ENCODE measurements around the gene RAP1GAP2. TPM values are rescaled to one million over a fixed set of nuclear protein-coding genes. Genes with fewer than 3 reads are reported as not detected.
"Not testable (repeated sequence)": the region's sequence is repeated elsewhere in the genome, so short reads cannot be mapped to it uniquely, and the experiment has no call there.

Gene RAP1GAP2
- total RNA-seq, 1 donor from 2014 or later, result 1.0 TPM

DNA sequence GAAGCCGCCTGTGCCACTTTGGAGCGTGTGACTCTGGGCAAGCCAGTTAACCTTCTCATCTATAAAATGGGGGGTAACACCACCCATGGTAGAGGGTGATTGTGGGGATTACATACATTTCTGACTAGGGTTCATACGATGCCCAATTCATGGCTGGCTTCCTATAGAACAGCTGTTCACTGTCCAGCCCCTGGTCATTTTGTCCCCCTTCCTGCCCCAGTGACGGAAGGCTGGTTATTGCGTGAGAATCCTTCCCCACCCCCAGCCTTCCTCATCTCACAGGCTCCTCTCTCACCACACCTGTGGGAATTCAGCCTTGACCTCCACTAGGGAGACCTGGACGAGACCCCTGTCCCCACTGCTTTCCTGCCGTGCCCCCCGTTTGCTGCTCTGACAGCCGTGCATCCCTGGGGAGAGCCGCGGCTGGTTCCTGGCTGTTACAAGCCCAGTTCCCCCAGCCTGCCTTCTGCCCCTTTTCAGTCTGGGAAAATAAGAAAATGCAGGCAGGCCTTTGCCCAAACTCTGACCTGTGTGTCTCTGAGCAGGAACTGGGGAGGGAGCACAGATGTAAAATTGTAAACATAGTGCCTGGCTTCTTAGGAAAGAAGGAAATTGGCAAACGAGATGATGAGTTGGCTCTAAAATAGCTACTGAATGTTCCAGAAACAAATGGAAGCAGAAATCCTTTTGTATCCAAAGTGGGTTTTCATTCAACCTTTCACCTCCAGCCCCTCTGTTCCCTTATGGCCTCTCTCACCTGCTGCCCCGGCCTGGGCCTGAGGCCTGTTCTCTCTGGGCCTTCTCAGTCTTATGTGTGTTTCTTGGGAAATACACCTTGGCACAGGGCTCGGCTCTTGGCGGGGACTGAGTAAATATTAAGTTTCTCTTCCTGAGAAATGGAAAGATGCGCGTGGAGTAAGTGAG lies 199.9 kb downstream of the RAP1GAP2 start:
- DNase-seq (ENCODE audit: low read depth in 2 of 2), result peak in 1 of 2 donors; percentile 74

DNA sequence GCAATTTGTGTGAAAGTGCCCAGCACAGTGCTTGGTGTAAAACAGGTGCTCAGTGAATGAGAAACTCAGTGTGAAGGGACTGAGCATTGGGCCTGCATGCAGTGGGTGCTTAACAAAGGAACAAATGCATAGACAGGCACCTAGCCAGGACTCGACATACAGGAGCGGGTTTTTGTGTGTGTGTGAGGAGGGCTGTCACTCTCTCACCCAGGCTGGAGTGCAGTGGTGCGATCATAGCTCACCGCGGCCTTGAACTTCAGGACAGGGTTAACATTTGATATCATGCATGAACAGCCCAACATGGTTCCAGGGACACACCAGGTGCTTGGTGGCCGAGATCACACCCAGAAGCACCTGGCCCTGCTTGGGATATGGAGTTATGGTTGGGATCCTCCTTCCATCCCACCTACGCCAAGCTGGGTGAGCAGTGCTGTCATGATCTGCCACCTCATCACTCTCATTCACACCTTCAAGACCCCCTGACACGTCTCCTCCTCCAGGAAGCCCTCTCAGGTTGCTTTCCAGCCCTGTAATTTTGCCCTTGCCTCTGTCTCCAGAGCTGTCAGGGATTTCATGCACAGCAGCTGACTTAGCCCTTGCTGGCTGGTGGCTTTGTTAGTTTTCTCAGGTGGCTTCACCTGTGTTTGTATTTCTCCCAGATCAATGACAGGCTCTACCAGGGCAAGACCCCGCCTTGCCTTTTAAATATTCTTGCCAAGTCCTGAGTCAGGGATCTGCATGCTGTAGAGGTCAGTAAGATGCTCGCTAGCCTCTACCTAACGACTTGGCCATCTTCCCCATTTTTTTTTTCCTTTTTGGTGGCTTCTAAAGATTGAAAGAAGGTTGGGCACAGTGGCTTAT lies 200.8 kb downstream of the RAP1GAP2 start:
- no peak for DNase-seq (ENCODE audit: low read depth in 2 of 2)

DNA sequence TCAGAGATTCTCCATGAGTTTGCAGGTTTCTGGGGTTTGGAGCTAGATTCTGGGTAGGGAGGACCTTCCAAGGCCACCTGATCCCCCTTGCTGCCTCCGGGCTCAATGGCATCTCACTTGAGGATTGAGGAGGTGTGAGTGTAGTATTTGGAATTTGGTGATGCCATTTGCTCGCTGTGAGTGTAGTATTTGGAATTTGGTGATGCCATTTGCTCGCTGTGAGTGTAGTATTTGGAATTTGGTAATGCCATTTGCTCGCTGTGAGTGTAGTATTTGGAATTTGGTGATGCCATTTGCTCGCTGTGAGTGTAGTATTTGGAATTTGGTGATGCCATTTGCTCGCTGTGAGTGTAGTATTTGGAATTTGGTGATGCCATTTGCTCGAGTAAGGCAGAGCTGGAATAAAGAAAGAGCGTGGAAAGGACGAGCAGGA lies 202.2 kb downstream of the RAP1GAP2 start:
- not testable (repeated sequence) for DNase-seq (ENCODE audit: low read depth in 2 of 2)

DNA sequence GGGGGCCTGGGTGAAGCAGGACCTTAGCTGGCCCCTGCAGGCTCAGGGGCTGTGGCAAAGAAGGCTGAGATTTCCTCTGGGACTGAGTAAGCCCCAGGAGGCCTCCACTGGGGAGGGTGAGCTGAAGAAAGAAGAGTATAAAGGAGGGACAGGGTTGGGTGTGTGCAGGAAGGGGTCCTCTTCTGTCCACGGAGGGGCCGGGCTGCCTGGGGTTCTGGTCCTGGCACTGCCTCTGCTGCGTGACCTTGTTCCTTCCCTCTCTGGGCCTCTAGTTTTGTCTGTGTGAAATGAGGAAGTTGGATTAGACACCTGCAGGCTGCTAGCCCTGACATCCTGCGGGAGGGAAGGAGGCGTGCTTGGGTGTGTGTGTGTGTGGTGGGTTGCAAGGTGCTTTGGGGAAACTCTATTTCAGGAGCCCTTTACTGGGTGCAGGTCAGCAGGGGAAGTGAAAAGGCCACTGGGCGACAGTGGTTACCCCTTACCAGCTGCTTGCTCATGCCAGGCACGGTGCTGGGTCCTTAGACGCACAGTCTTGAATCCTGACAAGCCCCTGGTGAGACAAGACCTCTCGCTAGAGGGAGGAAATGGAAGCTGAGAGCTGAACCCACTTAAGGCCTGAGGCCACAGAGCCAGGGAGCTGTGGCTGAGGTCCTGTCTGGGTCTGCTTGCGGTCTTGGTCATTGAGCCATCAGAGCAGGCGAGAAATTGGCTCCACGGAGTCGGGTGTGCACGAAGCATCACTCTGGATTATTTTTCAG lies 206.5 kb downstream of the RAP1GAP2 start:
- DNase-seq (ENCODE audit: low read depth in 2 of 2), result no peak

GRCh38 chr17:3003296-3004149 lies 207.3 kb downstream of the RAP1GAP2 start:
- no peak for DNase-seq (ENCODE audit: low read depth in 2 of 2)

DNA sequence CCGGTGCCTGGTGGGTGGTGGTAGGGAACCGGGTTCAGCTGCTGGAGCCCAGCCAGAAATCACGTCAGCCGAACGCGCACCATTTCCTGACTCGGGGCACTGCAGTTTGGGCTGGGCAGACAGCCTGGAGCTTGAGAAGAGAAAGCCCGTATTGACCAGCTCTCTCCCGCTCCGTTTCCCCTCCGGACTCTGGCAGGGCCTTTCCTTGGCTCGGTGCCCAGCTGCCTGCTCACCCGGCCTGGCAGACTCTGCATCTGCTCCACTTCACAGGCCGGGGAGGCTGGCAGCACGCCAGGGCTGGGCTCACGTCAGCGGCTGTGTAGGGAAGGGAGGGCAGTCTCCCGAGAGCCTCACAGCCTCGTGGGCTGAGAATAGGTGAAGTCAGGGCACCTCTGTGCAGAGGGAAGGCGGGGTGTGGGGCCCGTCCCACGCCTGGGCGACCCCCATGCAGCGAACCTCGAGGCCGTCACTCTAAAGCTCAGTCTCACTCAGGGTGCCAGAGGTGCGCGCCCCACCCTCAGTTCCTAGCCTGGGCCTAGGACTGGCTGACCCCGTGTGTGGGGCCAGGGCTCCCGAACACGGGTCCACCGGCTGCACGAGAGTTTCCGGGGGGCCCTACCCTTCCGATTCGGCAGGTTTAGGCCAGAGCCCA lies 208.0 kb downstream of the RAP1GAP2 start:
- DNase-seq (ENCODE audit: low read depth in 2 of 2), result peak; percentile 96 to 100

- DNase-seq (ENCODE audit: low read depth in 2 of 2), result no peak
Observed at GRCh38 chr17:3004925-3005324, 208.7 kb downstream of the RAP1GAP2 start.

DNA sequence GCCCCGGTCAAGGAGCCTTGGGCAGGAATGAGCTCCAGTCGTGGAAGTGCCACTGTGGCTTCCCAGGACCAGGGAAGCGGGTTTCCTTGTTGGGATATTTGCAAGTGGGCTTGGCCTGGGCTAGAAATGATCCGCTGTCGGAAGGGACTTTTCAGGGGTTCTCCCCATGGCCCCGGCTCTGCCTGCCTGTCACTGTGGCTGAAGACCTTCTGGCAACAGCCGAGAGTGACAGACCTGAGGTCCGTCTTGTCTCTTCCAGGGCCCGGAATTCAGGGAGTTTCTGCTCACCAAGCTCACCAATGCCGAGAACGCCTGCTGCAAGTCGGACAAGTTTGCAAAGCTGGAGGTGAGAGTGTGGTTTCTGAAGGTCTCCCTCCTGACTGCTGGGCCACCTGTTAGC lies 209.5 kb downstream of the RAP1GAP2 start:
- no peak for DNase-seq (ENCODE audit: low read depth in 2 of 2)

DNA sequence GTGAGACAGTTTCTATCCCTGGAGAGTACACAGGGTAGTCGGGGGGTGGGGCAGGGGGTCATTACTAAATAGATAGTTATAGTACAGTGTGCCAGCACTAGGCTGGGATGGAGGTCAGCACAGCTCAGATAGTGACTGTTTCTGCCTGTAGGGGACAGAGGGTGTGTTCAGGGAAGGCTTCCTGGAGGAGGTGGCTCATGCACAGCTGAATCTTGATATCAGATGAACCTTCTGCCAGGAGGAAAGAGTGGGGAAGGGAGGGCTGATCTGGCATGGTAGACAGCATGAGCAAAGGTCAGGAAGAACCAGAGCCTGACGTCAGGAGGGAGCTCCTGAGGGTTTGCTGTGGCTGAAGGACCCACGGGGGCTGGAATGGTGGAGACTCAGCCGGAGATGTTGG lies 210.6 kb downstream of the RAP1GAP2 start:
- no peak for DNase-seq (ENCODE audit: low read depth in 2 of 2)

GRCh38 chr17:3007651-3008121 lies 211.4 kb downstream of the RAP1GAP2 start:
- no peak for DNase-seq (ENCODE audit: low read depth in 2 of 2)

GRCh38 chr17:3008336-3009288 lies 212.4 kb downstream of the RAP1GAP2 start:
- DNase-seq (ENCODE audit: low read depth in 2 of 2), result no peak

DNA sequence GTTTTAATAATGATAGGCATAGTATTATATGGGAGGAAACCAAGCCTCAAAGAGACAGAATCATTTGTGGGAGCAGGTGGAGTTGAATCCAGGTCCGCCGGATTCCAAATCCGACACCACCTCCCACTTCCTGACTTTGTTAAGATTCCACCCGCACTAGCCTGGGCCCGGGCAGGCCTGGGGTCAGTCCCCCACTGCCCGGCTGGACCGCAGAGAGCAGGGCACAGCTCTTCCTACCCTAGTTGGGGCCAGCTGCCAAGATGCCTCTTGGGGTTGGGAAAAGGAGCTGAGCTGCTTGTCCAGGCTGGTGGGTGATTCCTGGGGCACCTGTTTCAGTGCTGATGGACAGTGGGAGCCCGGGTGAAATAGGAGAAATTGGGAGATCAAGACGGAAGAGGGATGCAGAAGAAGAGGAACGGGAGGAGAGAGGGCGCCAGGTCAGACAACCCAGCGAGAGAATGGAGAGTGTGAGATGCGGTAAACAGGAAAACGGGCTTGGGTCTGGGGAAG lies 213.2 kb downstream of the RAP1GAP2 start:
- peak in 1 of 2 donors; percentile 19 for DNase-seq (ENCODE audit: low read depth in 2 of 2)

GRCh38 chr17:3011891-3012290 lies 215.7 kb downstream of the RAP1GAP2 start:
- DNase-seq (ENCODE audit: low read depth in 2 of 2), result no peak

DNA sequence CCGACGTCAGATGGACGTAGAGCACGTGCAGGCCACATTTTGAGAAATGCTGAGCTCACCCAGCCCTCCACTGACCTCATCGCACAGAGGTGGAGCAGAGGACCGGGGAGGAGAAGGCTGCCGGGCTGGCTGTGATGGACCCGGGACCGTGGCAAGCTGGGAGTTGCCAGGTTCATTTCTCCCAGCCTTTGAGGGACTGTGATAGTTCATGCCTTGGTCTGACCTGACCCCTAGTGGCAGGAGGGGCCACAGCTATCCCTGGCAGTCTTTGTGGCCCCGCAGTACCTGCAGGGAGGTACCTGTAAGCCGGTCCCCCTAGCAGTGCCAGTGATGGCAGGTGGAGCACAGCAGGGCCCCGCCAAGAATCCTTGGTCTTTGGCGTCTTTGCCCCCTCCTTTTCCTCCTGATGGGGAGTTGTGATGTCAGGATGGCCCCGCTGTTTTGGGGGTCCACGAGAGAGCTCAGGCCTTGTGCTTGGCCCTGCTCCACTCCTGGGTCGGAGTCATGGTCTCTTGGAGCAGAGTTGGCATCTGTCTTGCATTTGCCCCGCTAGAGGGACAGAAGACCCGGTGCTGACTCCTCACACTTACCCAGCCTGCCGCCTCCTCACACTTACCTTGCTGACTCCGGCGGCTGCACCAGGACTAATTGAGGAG lies 216.8 kb downstream of the RAP1GAP2 start:
- DNase-seq (ENCODE audit: low read depth in 2 of 2), result peak; percentile 55 to 72

GRCh38 chr17:3015890-3016289 lies 219.7 kb downstream of the RAP1GAP2 start:
- DNase-seq (ENCODE audit: low read depth in 2 of 2), result no peak

- DNase-seq (ENCODE audit: low read depth in 2 of 2), result no peak
Observed at GRCh38 chr17:3017936-3018335, 221.7 kb downstream of the RAP1GAP2 start.

DNA sequence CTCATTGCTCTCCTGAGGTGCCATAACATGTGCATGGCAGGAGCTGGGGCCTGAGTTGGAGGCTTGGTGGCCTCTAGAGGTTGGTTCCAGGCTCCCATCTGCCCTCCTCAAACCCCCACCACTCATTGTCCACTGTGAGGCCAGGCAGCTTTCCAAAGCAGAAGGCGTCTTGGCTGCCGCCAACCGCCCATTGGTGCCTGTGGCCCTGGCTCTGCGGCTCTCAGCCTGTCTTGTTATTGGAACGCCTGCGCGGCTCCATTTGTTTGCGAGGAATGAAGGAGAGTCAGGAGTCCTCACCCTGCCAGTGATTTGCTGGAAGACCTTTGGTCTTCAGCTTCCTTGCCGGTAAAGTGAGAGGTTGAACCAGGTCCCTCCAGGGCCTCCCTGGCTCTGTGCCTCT lies 223.5 kb downstream of the RAP1GAP2 start:
- DNase-seq (ENCODE audit: low read depth in 2 of 2), result no peak

- no peak for DNase-seq (ENCODE audit: low read depth in 2 of 2)
Observed at GRCh38 chr17:3020381-3020780, 224.1 kb downstream of the RAP1GAP2 start.

All from dermis microvascular lymphatic vessel endothelial cell (primary cell).